Right ventricle myocardium inferior (tissue), 1 donor: ENCODE data around the gene LPCAT4. TPM values are rescaled to one million over a fixed set of nuclear protein-coding genes. Genes with fewer than 3 reads are reported as not detected.
"Not testable (repeated sequence)": the region's sequence is repeated elsewhere in the genome, so short reads cannot be mapped to it uniquely, and the experiment has no call there.

ENCODE experiments used
- ATAC-seq: fragments of 200-7000 bp; cut with Tn5 transposase; one replicate; pipeline ENCODE4 v1.9.1; 2020; ENCODE audit warnings: mild to moderate bottlenecking, moderate library complexity
- DNase-seq: peaks from one replicate; pipeline ENCODE4 v3.0.0; 2021; ENCODE audit errors: missing footprints
- intact Hi-C: fragments of 100-400 bp; cut with DNase I; formaldehyde crosslinking; loops from one replicate; pipeline ENCODE4 v1.11.0; 2022
- long read RNA-seq: library from polyadenylated mRNA; unstranded; transcript quantifications from one replicate; pipeline ENCODE4 v2.0.0, GENCODE V29; 2021
- total RNA-seq: library from RNA; stranded (reverse); fragmentation: NEBNext Ultra II Directional; extraction: Animal tissue kit (Norgen Biotek cat#: 25700); gene quantifications from one replicate; pipeline ENCODE4 v1.2.1, GENCODE V29; 2021
- donor health status: DM: no; HTN: yes; CAD: no; lungs with severe emphysema.

The LPCAT4 gene
- 89.2 TPM for total RNA-seq
- long read RNA-seq, transcript LPCAT4-201 (14 exons, 2,262 nt): major isoform, 32 of 54 reads
- long read RNA-seq, partial matches to known transcripts: 15 of 54 reads
- long read RNA-seq, other reads (novel, unspliced or antisense): 7 of 54 reads

- ATAC-seq (peak; percentile 96), DNase-seq (peak; percentile 96)
- intact Hi-C loops: loop anchor here (1.0 kb wide), 3 partner anchors 24 to 265 kb away; partner anchors contain the start of genes NOP10, NUTM1 and PGBD4
Observed at GRCh38 chr15:34367101-34368081, at the start of gene LPCAT4. Gene LPCAT4, minus strand, starts transcription at chr15:34367196. Its CDS starts 96 bp downstream, at chr15:34367100.

GRCh38 chr15:34409511-34409910, 42.5 kb upstream of the LPCAT4 start:
- DNase-seq, ATAC-seq, intact Hi-C loops: not testable (repeated sequence)

DNA sequence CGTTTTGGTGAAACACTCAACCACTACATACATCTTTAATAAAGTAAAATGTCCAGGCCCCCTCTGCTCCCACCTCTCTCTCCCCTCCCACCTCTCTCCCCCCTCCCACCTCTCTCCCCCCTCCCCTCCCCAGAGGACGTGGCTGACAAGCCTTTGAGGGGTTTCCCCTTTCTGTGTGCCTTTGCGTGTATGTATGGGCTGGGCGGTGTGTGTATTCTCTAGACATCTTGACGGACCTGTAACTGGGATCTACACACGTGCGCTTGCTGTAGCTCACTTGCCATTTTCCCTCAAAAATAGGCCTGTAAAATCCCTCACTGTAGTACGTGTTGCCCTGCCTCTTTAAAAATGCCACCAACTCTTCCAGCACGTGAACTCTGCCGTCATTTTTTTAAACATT, 42.0 kb upstream of the LPCAT4 start:
- not testable (repeated sequence) for ATAC-seq

DNA sequence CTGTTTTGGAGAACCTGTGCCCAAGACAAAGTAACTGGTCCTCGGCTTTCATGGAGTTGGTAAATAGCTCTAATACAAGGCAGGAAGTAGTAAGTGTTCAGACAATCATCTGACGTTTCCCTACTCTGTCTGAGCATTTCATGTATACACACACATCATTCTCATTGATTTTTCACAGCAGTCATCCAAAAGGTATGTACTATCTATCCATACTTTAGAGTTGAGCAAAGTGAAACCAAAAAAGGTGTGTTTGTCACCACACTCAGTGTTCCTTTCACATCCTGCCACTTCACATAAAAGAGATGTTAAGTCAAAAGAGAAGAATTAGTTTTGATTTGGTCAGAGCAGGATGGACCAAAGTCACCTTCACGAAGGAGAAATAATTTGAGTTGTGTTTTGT, 36.9 kb upstream of the LPCAT4 start:
- DNase-seq, intact Hi-C loops, ATAC-seq: not testable (repeated sequence)

More for the DNA sequence above, 42.0 kb upstream of the LPCAT4 start:
- DNase-seq, intact Hi-C loops: not testable (repeated sequence)

DNA sequence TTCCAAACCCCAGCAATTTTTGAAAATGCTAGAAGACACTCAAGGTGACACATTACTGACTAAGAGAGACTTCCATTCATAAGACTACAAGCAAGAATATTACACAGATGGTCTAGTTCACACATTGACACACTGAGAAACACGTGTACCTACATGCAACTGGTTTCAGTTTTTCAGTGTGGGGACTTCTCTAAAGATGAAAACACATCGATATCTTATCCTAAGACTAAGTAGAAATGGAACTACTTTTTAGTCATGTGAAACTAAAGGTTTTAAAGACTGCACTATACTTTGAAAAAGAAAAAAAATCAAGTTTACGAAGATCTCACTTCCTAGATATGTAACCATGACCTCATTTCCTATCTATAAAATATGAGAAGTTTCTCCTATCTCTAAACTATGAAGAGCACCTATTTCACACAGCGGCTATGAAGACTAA, 36.2 kb upstream of the LPCAT4 start:
- intact Hi-C loops, DNase-seq, ATAC-seq: not testable (repeated sequence)

- DNase-seq, ATAC-seq, intact Hi-C loops: not testable (repeated sequence)
Observed at GRCh38 chr15:34397637-34398259, 30.8 kb upstream of the LPCAT4 start.

GRCh38 chr15:34392981-34393380, 26.0 kb upstream of the LPCAT4 start:
- ATAC-seq, DNase-seq, intact Hi-C loops: not testable (repeated sequence)

- intact Hi-C loops, ATAC-seq, DNase-seq: not testable (repeated sequence)
Observed at GRCh38 chr15:34389594-34390086, 22.6 kb upstream of the LPCAT4 start.

GRCh38 chr15:34381829-34382521, 15.0 kb upstream of the LPCAT4 start:
- intact Hi-C loops, DNase-seq: not testable (repeated sequence)
- peak; percentile 48 for ATAC-seq

- DNase-seq, intact Hi-C loops, ATAC-seq: not testable (repeated sequence)
Observed at GRCh38 chr15:34380491-34380890, 13.5 kb upstream of the LPCAT4 start.

- DNase-seq: no peak
- intact Hi-C loops: no loop called here
- ATAC-seq: no peak
Observed at GRCh38 chr15:34376856-34377255, 9.9 kb upstream of the LPCAT4 start.

DNA sequence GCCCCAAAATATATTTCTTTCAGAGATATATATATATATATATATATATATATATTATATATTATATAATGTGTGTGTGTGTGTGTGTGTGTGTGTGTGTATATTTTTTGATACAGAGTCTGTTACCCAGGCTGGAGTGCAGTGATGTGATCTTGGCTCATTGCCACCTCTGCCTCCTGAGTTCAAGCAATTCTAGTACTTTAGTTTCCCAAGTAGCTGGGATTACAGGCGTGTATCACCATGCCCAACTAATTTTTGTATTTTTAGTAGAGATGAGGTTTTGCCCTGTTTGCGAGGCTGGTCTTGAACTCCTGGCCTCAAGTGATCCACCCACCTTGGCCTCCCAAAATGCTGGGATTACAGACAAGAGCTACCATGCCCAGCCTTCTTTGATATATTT, 8.5 kb upstream of the LPCAT4 start:
- intact Hi-C loops, ATAC-seq, DNase-seq: not testable (repeated sequence)

GRCh38 chr15:34374816-34375215, 7.8 kb upstream of the LPCAT4 start:
- ATAC-seq: no peak
- intact Hi-C loops: no loop called here
- no peak for DNase-seq

DNA sequence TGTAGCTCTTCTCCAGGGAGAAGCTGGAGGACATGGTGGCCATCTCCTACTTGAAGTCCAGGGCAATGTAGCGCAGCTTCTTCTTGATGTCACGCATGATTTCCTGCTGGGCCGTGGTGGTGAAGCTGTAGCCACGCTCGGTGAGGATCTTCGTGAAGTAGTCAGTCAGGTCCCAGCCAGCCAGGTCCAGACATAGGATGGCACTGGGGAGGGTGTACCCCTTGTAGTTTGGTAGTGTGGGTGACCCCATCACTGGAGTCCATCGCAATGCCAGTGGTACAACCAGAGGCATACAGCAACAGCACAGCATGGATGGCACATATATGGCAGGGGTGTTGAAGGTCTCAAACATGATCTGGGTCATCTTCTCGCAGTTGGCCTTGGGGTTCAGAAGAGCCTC, 7.0 kb upstream of the LPCAT4 start:
- ATAC-seq: no peak
- intact Hi-C loops: no loop called here
- DNase-seq: no peak

- ATAC-seq (no peak), DNase-seq (no peak)
- intact Hi-C loops: no loop called here
Observed at GRCh38 chr15:34370643-34371042, 3.6 kb upstream of the LPCAT4 start.

DNA sequence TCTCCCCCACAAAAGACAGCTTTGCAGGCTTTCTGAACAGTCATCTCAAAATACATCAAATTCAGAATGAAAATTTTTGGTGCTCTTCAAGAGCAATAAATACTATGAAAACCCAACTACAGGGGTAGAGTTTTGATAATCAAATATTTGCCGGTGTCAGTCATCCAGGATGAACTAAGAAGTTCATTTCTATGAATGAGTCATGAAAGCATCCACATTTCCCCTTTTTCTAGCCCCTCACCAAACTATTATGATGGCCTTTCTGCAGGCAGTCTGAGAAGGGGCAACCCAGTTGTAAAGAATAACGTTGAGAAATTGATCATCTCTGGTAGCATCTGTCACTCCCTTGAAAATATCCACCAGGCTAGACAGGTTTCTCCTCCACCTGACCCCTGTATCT, 3.1 kb upstream of the LPCAT4 start:
- ATAC-seq: no peak
- DNase-seq: no peak
- intact Hi-C loops: no loop called here

DNA sequence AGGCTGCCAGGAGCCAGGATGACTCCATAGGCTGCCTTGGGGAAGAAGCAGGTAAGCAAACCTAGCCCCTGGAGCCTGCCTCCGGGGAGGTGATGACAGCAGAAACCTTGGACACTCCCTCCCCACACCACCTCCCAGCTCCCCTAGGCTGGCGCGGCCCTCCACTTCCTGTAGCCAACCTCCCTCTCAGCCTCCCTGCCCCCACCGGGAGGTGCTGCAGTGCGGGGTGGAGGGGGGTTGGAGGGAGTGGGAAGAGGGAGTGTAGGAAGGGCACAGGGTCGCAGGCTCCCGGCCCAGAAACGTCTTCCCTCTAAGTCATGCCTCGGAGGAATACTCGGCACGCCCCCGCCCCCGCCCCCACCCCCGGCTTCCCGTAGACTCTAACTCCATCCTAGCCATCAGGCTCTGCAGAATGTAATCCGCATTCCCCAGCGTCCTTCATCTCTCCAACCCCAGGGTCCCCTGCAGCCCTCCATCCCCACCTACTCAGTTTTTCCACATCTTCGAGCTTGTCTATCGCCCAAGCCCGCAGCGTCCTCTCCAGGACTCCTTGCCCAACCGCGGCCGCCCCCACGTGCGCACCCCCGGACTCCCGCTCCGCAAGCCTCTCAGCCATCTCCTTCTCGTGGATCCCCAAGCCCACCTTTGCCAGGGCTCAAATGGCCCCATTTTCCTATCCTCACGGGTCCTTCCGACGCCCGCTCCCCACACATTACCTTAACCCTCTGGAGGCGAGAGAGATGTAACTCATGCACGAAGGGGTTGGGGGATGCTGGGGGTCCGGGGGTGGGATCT, 528 bp downstream of the LPCAT4 start:
- ATAC-seq (peak; percentile 53), DNase-seq (peak; percentile 74)
- intact Hi-C loops: loop anchor here (1.0 kb wide), 3 partner anchors 23 to 264 kb away; partner anchors contain the start of genes NOP10, NUTM1 and PGBD4
